Measurements from ENCODE around the gene HSD17B7. TPM values are rescaled to one million over a fixed set of nuclear protein-coding genes. Genes with fewer than 3 reads are reported as not detected.

Gene HSD17B7
- polyA plus RNA-seq, 3 donors = 11.4 to 26.2 (median 24.2) TPM

GRCh38 chr1:162854245-162854882 is 63.9 kb downstream of the HSD17B7 start:
- peak; percentile 52 for DNase-seq

GRCh38 chr1:162855461-162856150 is 65.1 kb downstream of the HSD17B7 start:
- DNase-seq = no peak

GRCh38 chr1:162856260-162856659 is 65.8 kb downstream of the HSD17B7 start:
- DNase-seq = no peak

GRCh38 chr1:162857850-162858249 is 67.3 kb downstream of the HSD17B7 start:
- DNase-seq = no peak

GRCh38 chr1:162859191-162859590 is 68.7 kb downstream of the HSD17B7 start:
- DNase-seq = no peak

- DNase-seq = no peak
Observed at GRCh38 chr1:162861101-162861500, 70.6 kb downstream of the HSD17B7 start, which contains the start of gene CCDC190. Gene CCDC190, minus strand, starts transcription at chr1:162861175. Its CDS starts 1,529 bp downstream, at chr1:162859646.

- no peak for DNase-seq
Observed at GRCh38 chr1:162861625-162862024, 71.1 kb downstream of the HSD17B7 start.

Other genes starting within 250 kb of the HSD17B7 start
- 10 to 100 TPM; 30.4 to 34.1 (median 31.0) TPM for gene UAP1, start 229.0 kb upstream of the HSD17B7 start, polyA plus RNA-seq (ENCODE audit: insufficient read length in 3 of 3)
- 10 to 100 TPM; 16.3 to 21.6 (median 19.1) TPM for gene DDR2, start 158.2 kb upstream of the HSD17B7 start, polyA plus RNA-seq (ENCODE audit: insufficient read length in 3 of 3)
- gene CCDC190, start 70.5 kb downstream of the HSD17B7 start, polyA plus RNA-seq (ENCODE audit: insufficient read length in 3 of 3) = not detected

Measured in renal pelvis (tissue), 4 donors.